ENCODE measurements around the gene C19orf47.

GRCh38 chr19:40369797-40370196 lies 21.6 kb upstream of the C19orf47 start:
- TF ChIP-seq CTCF (IDR thresholded peaks at IDR 0.05) (no peak), POLR2A (IDR thresholded peaks at IDR 0.05) (no peak), EP300 (IDR thresholded peaks at IDR 0.05) (no peak)

All from tibial nerve (tissue), 4 donors.